H54 (cell line): ENCODE measurements around the gene PITX3.

Experiments used
- DNase-seq: peaks from one replicate; pipeline ENCODE4 v3.0.0; 2011; ENCODE audit warnings: low spot score, mixed read lengths; ENCODE audit not compliant: insufficient read length
- FAIRE-seq: peaks from 3 replicates; lab custom pipeline; 2011; peaks lifted over from hg19 to GRCh38; lab: Jason Lieb, UNC
- POLR2A ChIP-seq: IDR thresholded peaks from 2 replicates; pipeline ENCODE4 v1.6.1; 2011; ENCODE audit warnings: low read depth, mild to moderate bottlenecking, low read length

The PITX3 gene

DNA sequence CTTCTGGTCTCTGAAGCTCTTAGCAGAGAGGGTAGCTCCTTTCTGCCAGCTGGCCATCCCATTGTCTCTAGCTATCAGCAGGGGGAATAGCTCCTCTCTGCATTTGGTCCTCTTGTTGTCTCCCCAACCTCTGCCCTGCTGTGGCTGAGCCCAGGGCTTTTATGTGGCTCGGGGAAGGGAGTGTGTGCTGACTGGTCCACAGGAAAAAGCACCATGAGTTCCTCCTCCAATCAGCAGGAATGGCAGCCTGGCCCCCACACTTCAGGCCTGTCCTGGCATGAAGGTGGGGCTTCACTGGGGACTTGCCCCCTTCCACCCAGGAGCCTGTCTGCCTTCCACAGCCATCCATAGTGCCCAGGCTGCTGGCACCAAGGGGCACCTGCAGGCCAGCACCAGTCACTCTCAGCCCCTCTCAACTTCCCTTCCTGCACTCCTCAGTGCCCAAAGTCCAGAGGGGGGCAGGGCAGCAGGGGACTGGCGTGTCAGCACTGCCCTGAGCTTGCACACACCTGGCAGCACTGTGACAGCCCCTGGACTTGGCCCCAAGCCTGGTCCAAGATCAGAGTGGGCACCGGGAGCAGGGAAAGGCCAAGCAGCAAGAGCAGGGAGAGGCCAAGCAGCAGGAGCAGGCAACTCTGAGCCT is 52.9 kb downstream of the PITX3 start:
- FAIRE-seq = no peak
- TF ChIP-seq POLR2A = no peak
- DNase-seq = no peak

DNA sequence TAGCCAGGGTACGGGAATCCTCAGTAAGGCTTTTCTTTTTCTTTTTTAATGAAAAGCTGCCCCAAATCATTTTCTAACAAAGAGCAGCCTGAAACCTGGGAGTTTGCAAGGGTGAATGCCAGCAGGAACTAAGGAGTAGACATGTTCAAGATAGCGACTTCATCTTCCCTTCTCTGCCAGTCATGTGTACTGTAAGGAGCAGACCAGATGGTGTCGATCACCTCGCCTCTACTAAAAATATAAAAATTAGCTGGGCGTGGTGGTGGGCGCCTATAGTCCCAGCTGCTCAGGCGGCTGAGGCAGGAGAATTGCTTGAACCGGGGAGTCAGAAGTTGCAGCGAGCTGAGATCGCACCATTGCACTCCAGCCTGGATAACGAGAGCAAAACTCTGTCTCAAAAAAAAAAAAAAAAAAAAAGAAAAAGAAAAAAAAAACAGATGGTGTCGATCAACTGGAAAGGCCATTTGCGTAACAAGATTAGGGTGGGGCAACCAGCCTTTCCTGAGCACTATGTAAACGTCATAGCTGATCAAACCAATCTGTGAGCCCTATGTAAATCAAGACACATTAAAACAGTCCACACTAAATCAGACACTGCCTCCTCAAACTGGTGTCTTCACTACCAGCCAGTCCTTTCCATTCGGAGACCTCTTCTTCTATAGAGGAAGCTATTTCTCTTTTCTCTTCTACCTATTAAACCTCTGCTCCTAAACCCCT is 55.3 kb downstream of the PITX3 start:
- DNase-seq (no peak), FAIRE-seq (no peak)
- no peak for TF ChIP-seq POLR2A

DNA sequence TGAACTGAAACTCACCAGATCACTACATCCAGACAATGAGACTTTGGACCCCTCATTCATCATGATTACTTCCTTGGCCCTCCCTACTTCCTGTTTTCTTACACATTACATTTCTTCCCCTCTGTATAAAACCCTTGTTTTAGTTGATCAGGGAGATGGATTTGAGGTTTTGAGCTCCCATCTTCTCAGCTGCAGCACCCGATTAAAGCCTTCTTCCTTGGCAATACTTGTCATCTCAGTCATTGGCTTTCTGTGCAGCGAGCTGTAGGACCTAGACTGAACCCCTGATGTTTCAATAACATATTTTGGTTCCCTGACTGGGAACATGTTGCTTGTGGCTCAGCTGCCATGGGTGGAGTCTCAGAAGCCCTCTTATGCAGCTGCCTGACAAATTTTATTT is 56.0 kb downstream of the PITX3 start:
- no peak for TF ChIP-seq POLR2A
- no peak for FAIRE-seq
- DNase-seq = no peak

DNA sequence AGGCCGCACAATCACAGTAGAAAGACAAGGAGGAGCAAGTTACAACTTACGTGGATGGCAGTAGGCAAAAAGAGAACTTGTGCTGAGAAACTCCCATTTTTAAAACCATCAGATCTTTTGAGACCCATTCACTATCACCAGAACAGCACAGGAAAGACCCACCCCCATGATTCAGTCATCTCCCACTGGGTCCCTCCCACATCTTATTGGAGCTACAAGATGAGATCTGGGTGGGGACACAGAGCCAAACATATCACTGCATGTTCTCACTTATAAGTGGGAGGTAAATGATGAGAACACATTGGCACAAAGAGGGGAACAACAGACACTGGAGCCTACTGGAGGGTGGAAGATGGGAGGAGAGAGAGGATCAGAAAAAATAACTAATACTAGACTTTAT is 56.7 kb downstream of the PITX3 start:
- no peak for DNase-seq
- TF ChIP-seq POLR2A = no peak
- FAIRE-seq = no peak
